ENCODE measurements around the gene NPAS2. TPM values are rescaled to one million over a fixed set of nuclear protein-coding genes. Genes with fewer than 3 reads are reported as not detected.
A peak's percentile ranks its signal among the peaks of the same experiment; 100 is the strongest.

NPAS2 gene
- total and polyA plus RNA-seq, 2 donors, result 3.0 to 5.4 TPM

DNA sequence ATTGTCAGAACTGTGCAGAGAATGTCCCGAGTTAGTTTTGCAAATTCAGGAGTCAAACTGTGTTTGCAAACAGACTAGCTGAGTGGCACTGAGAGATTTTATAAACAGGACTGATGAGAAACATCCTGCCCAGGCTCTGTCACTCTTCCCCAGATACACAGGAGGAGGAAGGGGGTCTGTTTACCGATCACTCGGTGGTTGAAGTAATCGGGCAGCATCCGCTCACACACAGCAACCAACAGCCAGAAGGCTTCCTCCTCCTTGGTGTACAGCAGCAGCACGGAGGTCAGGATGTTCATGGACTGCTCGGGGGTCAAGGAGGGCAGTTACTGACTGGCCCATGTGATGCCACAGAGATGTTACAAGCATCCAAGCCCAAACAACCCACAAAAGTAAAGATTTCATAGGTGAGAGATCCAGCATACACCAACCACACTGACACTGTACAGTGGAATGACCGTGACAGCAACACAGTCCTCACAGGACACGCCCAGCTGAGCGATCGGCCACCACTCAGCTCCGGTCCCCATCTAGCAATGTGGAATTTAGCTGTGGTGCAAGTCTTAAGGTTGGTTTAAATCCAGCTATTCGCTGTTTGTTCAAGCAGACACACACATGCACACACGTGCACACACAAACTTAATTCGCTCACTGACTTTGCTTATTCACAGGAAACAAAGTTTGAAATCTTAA lies 212.3 kb downstream of the NPAS2 start:
- Histone ChIP-seq H3K9me3 (ENCODE audit: control insufficient read depth in 2 of 2, insufficient read depth in 1 of 2, low read length in 1 of 2) (no peaks in the 10 kb centered on the region), H3K4me3 (ENCODE audit: low read length in 2 of 2) (no peak overlapping the region), H3K27me3 (ENCODE audit: control insufficient read depth in 2 of 2, insufficient read depth in 1 of 2, low read length in 1 of 2) (no peaks in the 10 kb centered on the region), H3K4me1 (ENCODE audit: control insufficient read depth in 2 of 2, insufficient read depth in 2 of 2, low read length in 2 of 2) (no peaks in the 10 kb centered on the region), H3K27ac (ENCODE audit: low read depth in 1 of 2, low read length in 1 of 2) (no peak overlapping the region), H3K36me3 (ENCODE audit: control insufficient read depth in 2 of 2, insufficient read depth in 2 of 2, low read length in 1 of 2) (no peaks in the 10 kb centered on the region)
- no peak for DNase-seq (ENCODE audit: low read depth in 6 of 9, low spot score in 9 of 9)
- 93% methylated on average over 15 of the region's 15 CpGs for WGBS

DNA sequence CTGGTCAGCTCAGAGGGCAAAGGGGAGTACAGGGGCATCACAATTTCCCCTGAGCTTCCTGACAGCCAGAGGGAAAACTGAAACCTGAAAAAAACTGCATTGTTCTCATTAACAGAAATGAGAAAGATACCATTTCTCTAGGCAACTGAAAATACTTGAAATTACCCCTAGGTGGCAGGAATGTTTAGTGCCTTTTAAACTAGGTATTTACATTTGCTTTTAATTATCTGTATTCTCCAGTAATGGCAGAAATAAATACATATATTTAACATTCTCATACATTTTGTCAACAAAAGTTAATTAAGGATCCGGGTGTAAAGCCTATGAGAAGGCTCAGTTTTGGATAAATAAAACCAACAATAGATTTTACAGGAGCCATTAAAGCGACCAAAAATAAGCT lies 216.6 kb downstream of the NPAS2 start:
- H3K36me3 ChIP-seq (ENCODE audit: control insufficient read depth in 2 of 2, insufficient read depth in 2 of 2, low read length in 1 of 2), result no peaks in the 10 kb centered on the region
- no peak overlapping the region for H3K27ac ChIP-seq (ENCODE audit: low read depth in 1 of 2, low read length in 1 of 2)
- H3K27me3 ChIP-seq (ENCODE audit: control insufficient read depth in 2 of 2, insufficient read depth in 1 of 2, low read length in 1 of 2), result no peaks in the 10 kb centered on the region
- peak in 1 of 9 donors; percentile 22 for DNase-seq (ENCODE audit: low read depth in 6 of 9, low spot score in 9 of 9)
- no peaks in the 10 kb centered on the region for H3K4me1 ChIP-seq (ENCODE audit: control insufficient read depth in 2 of 2, insufficient read depth in 2 of 2, low read length in 2 of 2)
- no peaks in the 10 kb centered on the region for H3K9me3 ChIP-seq (ENCODE audit: control insufficient read depth in 2 of 2, insufficient read depth in 1 of 2, low read length in 1 of 2)
- no peak overlapping the region for H3K4me3 ChIP-seq (ENCODE audit: low read length in 2 of 2)
- WGBS, result 97% methylated on average over 2 of the region's 2 CpGs

DNA sequence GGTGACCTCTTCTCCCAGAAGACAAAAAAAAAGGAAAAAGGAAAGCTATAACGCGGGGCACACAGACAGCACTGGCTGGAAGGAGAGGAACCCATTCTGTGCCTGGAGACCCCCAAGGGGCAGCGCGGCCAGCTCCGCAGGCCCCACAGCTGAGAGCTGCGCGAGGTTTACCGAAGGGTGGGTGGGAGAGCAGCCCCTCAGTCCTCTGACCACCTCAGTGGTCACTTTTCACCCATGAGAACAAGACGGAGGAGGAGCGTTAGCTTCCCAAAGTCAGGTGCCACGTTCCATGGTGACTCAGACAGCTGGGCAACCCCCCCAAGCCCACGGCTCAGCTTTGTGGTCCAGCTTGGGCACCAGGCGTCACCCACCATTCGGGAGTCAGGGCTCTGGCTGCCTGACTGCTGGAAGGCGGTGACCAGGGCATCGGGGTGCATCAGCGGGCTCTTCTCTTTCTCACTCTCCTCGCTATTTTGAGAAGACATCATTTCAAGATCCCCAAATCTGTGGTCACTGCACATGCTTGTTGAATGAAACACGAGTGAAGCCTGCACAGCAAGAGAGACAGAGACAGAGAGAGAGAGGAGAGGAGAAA lies 217.3 kb downstream of the NPAS2 start:
- DNase-seq (ENCODE audit: low read depth in 6 of 9, low spot score in 9 of 9), result no peak
- H3K9me3 ChIP-seq (ENCODE audit: control insufficient read depth in 2 of 2, insufficient read depth in 1 of 2, low read length in 1 of 2), result no peaks in the 10 kb centered on the region
- H3K27me3 ChIP-seq (ENCODE audit: control insufficient read depth in 2 of 2, insufficient read depth in 1 of 2, low read length in 1 of 2), result no peaks in the 10 kb centered on the region
- no peaks in the 10 kb centered on the region for H3K4me1 ChIP-seq (ENCODE audit: control insufficient read depth in 2 of 2, insufficient read depth in 2 of 2, low read length in 2 of 2)
- H3K36me3 ChIP-seq (ENCODE audit: control insufficient read depth in 2 of 2, insufficient read depth in 2 of 2, low read length in 1 of 2), result no peaks in the 10 kb centered on the region
- H3K27ac ChIP-seq (ENCODE audit: low read depth in 1 of 2, low read length in 1 of 2), result no peak overlapping the region
- WGBS, result 98% methylated on average over 19 of the region's 19 CpGs
- H3K4me3 ChIP-seq (ENCODE audit: low read length in 2 of 2), result no peak overlapping the region

DNA sequence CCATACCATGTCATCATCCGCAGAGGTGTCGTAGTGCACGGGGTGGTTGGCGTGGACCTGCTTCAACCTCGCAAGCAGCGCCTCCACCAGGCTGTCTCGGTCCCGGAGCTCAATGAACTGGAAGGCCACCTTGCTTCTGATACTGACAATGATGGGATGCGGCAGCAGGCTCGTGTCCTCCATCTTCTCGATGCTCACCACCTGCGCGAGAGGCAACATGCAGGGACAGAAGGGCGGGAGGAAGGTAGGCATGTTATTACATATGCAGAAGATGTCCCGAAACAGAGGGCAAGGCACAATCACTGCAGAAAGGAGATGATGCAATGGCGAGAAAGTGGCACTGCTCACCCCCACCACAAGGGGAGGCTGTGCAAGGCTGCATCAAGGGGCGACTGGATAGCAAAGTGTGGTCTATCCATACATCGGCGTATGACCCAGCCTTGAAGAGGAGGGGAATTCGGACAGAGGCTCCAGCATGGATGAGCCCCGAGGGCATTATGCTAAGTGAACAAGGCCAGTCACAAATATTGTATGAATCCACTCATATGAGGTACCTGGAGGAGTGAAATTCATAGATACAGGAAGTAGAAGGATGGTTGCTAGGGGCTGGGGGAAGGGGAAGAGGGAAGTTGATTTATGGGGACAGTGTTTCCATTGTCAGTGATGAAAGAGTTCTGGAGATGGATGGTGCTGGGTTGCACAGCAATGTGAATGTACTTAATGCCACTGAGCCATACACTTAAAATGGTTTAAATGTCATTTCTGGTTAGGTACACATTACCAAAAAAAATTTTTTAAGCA lies 218.7 kb downstream of the NPAS2 start:
- Histone ChIP-seq H3K9me3 (ENCODE audit: control insufficient read depth in 2 of 2, insufficient read depth in 1 of 2, low read length in 1 of 2) (no peaks in the 10 kb centered on the region), H3K4me1 (ENCODE audit: control insufficient read depth in 2 of 2, insufficient read depth in 2 of 2, low read length in 2 of 2) (peaks cover 0 to 10% of the 10 kb centered on the region in 2 donors), H3K27me3 (ENCODE audit: control insufficient read depth in 2 of 2, insufficient read depth in 1 of 2, low read length in 1 of 2) (no peaks in the 10 kb centered on the region), H3K4me3 (ENCODE audit: low read length in 2 of 2) (no peak overlapping the region), H3K36me3 (ENCODE audit: control insufficient read depth in 2 of 2, insufficient read depth in 2 of 2, low read length in 1 of 2) (no peaks in the 10 kb centered on the region), H3K27ac (ENCODE audit: low read depth in 1 of 2, low read length in 1 of 2) (no peak overlapping the region)
- no peak for DNase-seq (ENCODE audit: low read depth in 6 of 9, low spot score in 9 of 9)
- 95% methylated on average over 21 of the region's 21 CpGs for WGBS

DNA sequence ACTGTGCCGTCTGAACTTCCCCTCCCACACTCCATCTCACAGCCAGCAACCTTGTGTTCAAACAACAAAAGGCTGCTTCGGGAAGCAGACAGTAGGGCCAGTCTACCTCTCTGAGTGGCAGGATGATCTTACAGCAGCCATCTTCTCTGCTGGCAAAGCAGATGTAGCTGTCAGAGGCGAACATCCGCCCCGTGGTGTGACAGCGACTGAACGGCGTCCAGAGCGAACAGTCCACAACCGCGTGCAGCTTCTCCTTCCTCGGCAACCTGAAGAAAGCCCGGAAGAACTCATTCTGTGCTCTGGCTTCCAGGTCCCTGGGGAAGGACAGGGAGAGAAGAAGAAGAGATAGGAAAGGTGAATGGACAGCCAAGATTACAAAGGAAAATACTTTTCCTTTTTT lies 220.1 kb downstream of the NPAS2 start:
- Histone ChIP-seq H3K4me3 (ENCODE audit: low read length in 2 of 2) (no peak overlapping the region), H3K4me1 (ENCODE audit: control insufficient read depth in 2 of 2, insufficient read depth in 2 of 2, low read length in 2 of 2) (peaks cover 0 to 16% of the 10 kb centered on the region in 2 donors), H3K9me3 (ENCODE audit: control insufficient read depth in 2 of 2, insufficient read depth in 1 of 2, low read length in 1 of 2) (no peaks in the 10 kb centered on the region), H3K36me3 (ENCODE audit: control insufficient read depth in 2 of 2, insufficient read depth in 2 of 2, low read length in 1 of 2) (no peaks in the 10 kb centered on the region), H3K27ac (ENCODE audit: low read depth in 1 of 2, low read length in 1 of 2) (no peak overlapping the region), H3K27me3 (ENCODE audit: control insufficient read depth in 2 of 2, insufficient read depth in 1 of 2, low read length in 1 of 2) (no peaks in the 10 kb centered on the region)
- DNase-seq (ENCODE audit: low read depth in 6 of 9, low spot score in 9 of 9), result no peak
- WGBS, result 97% methylated on average over 13 of the region's 13 CpGs

DNA sequence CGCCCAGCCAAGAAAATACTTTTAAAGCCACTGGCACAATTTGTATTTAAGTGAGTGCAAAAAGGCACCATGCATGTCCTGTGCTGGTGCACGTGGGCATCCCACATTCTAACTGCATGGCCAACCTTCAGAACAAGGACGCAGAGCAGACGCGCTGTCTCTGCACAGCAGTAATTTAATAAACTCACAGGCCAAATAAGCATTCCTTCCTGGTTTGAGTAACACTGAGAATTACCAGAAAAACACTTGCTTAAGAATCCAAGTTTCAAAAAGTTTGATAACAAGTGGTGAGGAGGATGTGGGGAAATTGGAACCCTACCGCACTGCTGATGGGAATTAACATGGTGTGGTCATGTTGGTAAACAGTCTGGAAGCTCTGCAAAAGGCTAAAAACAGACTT lies 220.8 kb downstream of the NPAS2 start:
- WGBS, result 96% methylated on average over 6 of the region's 6 CpGs
- no peak for DNase-seq (ENCODE audit: low read depth in 6 of 9, low spot score in 9 of 9)
- H3K36me3 ChIP-seq (ENCODE audit: control insufficient read depth in 2 of 2, insufficient read depth in 2 of 2, low read length in 1 of 2), result no peaks in the 10 kb centered on the region
- H3K4me1 ChIP-seq (ENCODE audit: control insufficient read depth in 2 of 2, insufficient read depth in 2 of 2, low read length in 2 of 2), result peaks cover 0 to 16% of the 10 kb centered on the region in 2 donors
- no peaks in the 10 kb centered on the region for H3K27me3 ChIP-seq (ENCODE audit: control insufficient read depth in 2 of 2, insufficient read depth in 1 of 2, low read length in 1 of 2)
- H3K4me3 ChIP-seq (ENCODE audit: low read length in 2 of 2), result no peak overlapping the region
- no peaks in the 10 kb centered on the region for H3K9me3 ChIP-seq (ENCODE audit: control insufficient read depth in 2 of 2, insufficient read depth in 1 of 2, low read length in 1 of 2)
- H3K27ac ChIP-seq (ENCODE audit: low read depth in 1 of 2, low read length in 1 of 2), result no peak overlapping the region

DNA sequence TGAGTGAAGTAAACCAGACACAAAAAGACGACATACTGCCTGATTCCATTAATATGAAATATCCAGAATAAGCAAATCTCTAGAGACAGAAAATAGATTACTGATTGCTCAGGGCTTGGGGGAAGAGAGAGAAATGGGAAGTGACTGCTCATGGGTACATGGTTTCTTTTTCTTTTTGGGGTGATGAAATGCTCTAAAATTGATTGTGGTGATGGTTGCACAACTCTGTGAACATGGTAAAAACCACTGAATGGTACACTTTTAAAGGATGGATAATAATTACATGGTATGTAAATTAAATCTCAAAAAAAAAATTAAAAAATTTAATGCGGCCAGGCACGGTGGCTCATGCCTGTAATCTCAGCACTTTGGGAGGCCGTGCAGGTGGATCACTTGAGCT lies 221.5 kb downstream of the NPAS2 start:
- no peak overlapping the region for H3K4me3 ChIP-seq (ENCODE audit: low read length in 2 of 2)
- H3K27ac ChIP-seq (ENCODE audit: low read depth in 1 of 2, low read length in 1 of 2), result no peak overlapping the region
- H3K4me1 ChIP-seq (ENCODE audit: control insufficient read depth in 2 of 2, insufficient read depth in 2 of 2, low read length in 2 of 2), result peaks cover 0 to 16% of the 10 kb centered on the region in 2 donors
- no peak for DNase-seq (ENCODE audit: low read depth in 6 of 9, low spot score in 9 of 9)
- H3K36me3 ChIP-seq (ENCODE audit: control insufficient read depth in 2 of 2, insufficient read depth in 2 of 2, low read length in 1 of 2), result no peaks in the 10 kb centered on the region
- no peaks in the 10 kb centered on the region for H3K9me3 ChIP-seq (ENCODE audit: control insufficient read depth in 2 of 2, insufficient read depth in 1 of 2, low read length in 1 of 2)
- 95% methylated on average over 4 of the region's 4 CpGs for WGBS
- no peaks in the 10 kb centered on the region for H3K27me3 ChIP-seq (ENCODE audit: control insufficient read depth in 2 of 2, insufficient read depth in 1 of 2, low read length in 1 of 2)

DNA sequence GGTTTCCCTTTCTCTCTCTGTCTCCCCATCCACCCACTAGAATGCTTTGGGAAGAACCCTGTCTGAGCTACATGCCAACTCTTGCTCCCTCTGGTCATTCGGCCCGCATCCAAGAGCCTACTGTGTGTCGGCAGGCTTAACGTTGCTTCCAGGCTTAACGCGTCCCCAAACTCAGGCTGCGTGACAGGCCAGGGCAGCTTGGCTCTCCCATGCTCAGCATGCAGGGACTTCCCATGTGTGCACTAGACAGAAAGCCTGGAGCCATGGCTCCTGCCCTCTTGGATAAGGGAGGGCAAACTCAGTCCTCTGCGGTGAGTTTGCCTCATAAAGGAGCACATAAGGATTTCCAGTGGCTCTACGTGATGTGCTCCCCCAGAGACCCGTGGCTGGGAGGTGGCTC lies 225.4 kb downstream of the NPAS2 start:
- Histone ChIP-seq H3K9me3 (ENCODE audit: control insufficient read depth in 2 of 2, insufficient read depth in 1 of 2, low read length in 1 of 2) (no peaks in the 10 kb centered on the region), H3K4me1 (ENCODE audit: control insufficient read depth in 2 of 2, insufficient read depth in 2 of 2, low read length in 2 of 2) (peaks cover 0 to 16% of the 10 kb centered on the region in 2 donors), H3K27ac (ENCODE audit: low read depth in 1 of 2, low read length in 1 of 2) (no peak overlapping the region), H3K36me3 (ENCODE audit: control insufficient read depth in 2 of 2, insufficient read depth in 2 of 2, low read length in 1 of 2) (no peaks in the 10 kb centered on the region), H3K4me3 (ENCODE audit: low read length in 2 of 2) (no peak overlapping the region), H3K27me3 (ENCODE audit: control insufficient read depth in 2 of 2, insufficient read depth in 1 of 2, low read length in 1 of 2) (no peaks in the 10 kb centered on the region)
- DNase-seq (ENCODE audit: low read depth in 6 of 9, low spot score in 9 of 9), result no peak
- WGBS, result 98% methylated on average over 10 of the region's 10 CpGs
